GM19468 (cell line): ENCODE data around the gene PHKA2.

Experiments used
- ATAC-seq: cut with Tn5 transposase; IDR thresholded peaks from one replicate; pipeline ENCODE4 v1.9.1; 2021; ENCODE audit warnings: mild to moderate bottlenecking, moderate library complexity, moderate number of reproducible peaks; ENCODE audit not compliant: unreplicated experiment; ENCODE audit errors: extremely low read depth

The PHKA2 gene

DNA sequence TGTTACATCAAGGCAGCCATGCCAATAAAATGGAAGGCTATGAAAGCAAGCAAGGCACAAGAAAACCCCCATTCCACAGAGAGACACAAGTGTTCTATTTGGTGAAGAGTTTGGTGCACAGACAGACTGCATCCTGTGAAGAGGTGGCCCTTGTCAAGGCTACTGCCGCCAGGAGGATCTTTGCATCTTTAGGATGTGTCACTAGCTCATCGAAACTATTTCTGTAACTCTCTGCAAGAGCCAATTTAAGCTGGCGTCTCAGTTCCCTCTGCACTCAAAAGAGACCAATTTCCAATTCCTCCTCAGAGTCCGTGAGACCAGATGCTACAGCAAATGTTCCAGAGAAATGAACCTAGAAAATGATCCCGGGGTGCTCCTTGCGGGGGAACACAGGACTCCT lies 91.0 kb downstream of the PHKA2 start:
- no peak for ATAC-seq

- no peak for ATAC-seq
Observed at GRCh38 chrX:18891548-18891945, 92.4 kb downstream of the PHKA2 start.

GRCh38 chrX:18890724-18891547 lies 93.0 kb downstream of the PHKA2 start:
- no peak for ATAC-seq

GRCh38 chrX:18890049-18890381 lies 93.9 kb downstream of the PHKA2 start:
- no peak for ATAC-seq

DNA sequence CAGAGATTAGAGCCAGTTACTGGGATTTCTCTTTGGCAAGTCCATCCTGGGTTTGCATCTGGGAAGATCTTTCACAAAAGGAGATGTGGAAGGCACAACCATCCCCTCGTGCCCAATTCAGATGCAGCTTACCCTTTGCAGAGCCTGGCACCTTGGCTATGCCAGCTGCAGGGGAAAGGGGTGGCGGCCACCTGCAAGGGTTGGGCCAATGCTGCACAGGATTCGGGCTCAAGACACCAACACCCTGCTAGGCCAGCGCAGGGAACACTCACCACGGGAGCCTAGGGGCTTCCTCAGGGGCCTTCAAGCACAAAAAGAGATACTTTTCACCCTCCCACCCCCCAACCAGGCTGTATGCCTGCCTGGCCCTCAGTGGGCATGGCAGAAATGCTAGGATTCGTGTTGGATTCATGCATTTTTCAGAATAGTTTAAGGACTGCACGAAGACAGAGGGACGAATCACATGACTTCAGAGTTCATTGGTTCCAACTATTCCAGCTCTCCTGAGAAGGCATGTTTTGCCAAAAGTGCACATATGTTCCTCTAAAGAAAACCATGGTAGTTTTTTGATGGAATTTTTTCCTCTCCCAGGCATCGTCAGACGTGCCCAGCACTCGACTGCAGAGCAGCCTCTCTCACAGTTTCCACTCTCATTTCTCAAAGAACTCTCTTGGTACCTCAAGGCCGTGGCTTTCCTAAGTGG lies 94.4 kb downstream of the PHKA2 start:
- ATAC-seq: no peak

DNA sequence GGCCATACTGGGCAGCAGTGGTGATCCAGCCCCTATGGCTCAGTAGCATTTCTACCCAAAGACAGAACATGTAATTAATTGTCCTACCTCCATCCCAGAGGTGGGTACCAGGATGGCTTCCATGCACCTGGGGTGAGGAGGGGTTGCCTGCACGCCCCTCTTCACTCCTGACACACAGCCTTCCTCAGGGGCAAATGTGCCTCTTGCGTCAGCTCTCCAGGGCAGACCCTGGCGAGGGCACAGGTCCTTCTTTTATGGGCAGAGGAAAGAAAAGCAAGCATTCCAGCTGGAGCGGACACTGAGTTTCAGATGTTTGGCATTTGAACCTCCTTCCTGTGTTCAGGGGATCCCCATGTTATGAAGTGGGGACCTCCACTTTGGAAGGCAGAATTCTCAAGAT lies 95.6 kb downstream of the PHKA2 start:
- no peak for ATAC-seq

DNA sequence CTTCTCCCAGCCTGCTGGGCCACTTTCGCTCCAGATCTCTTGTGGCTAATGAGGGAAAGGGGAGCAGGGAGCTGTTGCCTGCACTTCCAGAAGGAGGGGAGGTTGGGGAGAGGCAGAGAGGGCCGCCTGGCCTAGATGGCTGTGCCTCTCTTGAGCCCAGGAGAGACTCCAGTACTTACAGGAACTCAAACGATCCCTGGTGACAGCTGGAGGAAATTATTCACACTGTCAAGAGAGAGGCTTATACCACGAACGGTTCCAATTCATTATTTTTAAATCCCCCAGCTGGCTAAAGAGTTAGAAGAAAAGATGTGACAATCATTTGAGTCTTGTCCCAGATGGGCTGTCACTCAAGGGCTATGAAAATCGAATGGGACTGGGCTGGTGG lies 96.1 kb downstream of the PHKA2 start:
- no peak for ATAC-seq

GRCh38 chrX:18887177-18887824 lies 96.6 kb downstream of the PHKA2 start:
- no peak for ATAC-seq

- ATAC-seq: peak; percentile 44
Observed at GRCh38 chrX:18886344-18887161, 97.4 kb downstream of the PHKA2 start.

DNA sequence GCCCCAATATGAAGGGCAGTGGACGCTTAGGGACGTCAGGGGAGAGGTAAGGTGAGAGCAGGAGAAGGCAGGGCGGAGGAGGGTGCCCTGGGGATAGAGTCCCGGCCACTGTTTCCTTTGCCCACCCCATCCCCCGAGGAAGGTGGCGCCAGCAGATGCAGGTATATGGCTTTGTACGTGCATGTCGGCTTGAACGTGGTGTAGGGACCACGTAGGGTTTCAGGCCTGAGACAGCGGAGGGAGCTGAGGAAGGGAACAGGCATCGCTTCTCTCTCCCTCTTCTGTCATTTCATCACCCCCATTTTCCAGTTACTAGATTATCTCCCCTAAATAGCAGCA lies 97.9 kb downstream of the PHKA2 start:
- no peak for ATAC-seq

DNA sequence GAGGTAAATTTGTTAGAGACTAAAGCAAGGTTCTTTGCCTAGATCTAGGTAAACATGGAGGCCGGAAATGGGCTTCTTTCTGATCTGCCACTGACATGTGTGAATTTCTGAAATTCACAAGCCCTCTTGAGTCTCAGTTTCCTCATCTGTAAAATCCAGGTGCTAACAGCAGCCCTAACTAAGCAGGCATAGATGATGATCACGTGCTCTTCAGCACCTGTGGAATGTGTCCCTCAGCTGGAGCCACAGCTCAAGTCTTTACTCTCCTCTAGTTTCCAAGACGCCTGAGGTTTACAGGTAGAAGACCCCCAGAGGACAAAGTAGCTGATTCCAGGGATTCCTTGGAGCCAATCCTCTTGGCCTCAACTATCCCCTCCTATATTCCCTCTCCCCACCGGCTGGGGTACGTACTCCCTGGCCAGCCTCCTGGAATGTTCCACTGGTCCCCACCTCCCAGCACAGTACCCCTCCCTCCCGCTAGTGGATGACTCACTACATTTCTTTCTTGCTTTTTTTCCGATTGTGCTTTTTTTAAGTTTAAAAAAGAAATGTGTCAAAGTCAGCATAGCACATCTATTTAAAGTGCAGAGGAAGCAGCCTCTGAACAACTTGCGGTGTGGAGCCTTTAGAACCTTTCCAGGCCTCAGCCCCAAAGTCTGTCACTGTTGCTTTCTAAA lies 98.4 kb downstream of the PHKA2 start:
- no peak for ATAC-seq

GRCh38 chrX:18884916-18885315 lies 99.0 kb downstream of the PHKA2 start:
- no peak for ATAC-seq

DNA sequence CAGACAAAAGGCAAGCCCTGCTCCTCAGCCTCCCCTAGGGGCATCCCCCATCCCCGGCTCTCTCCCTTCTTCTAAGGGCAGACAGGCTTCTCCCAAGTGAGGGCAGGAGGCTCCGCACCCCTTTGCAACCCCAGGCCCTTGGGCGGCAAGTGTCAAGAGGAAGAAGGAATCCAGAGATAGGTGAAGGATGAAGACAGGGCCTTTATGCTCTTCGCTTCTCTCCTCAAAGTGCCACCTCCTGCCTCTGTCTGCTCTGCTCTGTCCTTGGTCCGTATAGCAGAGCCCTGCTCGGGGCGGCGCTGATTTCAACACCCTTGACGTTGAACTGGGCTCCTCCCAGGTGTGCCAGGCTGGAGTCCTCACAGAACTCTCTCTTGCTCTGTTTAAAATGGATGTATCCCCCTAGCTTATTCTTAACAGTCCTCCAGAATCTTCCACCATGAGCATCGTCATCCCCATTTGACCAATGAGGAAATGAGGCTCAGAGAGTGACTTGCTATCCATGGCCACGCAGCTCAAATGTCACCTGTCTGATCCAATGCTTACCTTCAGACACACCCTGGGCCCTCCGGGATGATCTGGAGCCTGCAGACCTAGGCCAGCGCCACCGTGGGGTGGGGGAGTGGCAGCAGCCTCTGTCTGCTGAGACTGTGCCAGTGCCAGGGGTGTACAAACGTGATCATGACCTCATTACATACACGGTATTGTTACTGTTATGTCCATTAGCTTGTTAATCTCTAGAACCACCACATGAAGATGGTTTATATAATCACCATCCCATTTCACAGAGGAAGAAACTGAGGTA lies 99.8 kb downstream of the PHKA2 start:
- ATAC-seq: no peak

DNA sequence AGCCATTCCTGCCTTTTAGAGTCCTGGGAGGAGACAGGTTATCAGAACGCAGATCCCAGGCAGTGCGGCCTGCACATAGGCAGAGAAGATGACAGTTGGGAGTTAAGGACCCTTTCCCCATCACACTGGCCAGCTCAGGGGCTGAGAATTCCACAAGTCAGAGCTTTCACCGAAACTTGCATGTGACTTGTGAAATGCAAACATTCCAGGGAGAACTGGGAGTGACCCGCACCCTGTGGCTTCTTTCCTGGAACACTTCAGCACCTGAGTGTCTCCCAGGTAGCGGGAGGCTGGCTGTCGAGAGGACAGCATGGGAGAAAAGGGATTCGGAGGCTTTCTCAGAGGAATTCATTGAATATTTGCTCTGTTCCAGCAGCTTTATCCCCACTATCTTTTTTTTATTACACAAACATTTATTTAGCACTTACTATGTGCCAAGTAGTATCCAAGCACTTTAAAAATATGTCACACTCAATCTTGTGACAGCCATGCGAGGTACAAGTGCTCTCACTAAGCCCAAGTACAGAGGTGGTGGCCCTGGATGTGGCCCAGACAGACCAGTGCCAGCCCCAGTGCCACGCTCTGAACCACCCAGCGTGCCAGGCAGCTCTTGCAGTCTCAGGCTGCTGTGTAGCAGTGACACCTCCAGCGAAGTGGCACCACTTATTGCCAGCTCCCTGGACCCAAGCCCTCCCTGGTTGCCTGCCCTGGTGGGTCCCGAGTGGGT lies 100.5 kb downstream of the PHKA2 start:
- ATAC-seq: no peak

- no peak for ATAC-seq
Observed at GRCh38 chrX:18879144-18879543, 104.8 kb downstream of the PHKA2 start.

DNA sequence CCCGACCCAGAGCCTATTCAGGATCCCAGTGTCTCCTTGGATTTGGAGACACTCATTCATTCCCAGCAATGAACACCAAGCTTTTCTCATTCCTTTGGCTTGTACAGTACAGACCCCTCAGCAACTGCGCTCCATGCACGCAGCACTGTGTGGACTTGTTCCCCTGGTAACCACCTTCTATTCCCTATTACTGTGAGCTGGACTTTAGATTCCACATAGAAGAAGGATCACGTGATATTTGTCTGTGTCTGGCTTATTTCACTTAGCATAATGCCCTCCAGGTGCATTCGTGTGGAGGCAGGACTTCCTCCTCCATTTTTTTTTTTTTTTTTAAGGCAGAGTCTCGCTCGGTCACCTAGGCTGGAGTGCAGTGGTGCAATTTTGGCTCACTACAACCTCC lies 106.4 kb downstream of the PHKA2 start:
- ATAC-seq: no peak

DNA sequence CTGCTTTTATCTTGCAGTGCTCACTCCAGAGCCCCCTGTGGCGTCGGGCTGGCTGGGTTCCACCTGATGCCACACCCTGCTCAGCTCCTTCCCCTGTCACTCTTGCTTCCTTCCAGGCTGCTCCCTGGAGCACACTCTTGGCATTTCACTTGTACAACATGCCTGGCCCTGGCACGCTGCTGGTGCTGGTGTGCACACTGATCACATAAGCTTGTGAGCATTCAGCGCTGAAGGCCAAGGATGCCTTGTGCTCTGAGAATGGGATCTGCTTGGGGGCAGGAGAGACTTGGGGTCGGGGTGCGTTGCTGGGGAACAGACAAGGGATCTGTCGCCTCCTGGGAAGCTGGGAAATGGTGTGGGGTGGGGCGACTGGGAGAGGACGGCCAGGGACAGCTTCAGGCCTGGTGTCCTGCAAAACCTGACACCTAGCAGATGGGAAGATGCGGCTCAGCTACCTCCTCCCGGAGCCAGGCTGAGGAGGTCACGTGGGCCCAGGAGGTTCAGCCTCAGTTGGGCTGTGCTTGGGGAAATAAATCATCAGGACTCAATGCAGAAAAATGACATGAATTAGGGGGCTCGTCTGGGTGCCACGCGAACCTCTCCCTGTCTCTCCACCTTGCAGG lies 108.5 kb downstream of the PHKA2 start:
- ATAC-seq: no peak

GRCh38 chrX:18874560-18875255 lies 109.2 kb downstream of the PHKA2 start:
- no peak for ATAC-seq
